CD14-positive monocyte (primary cell): ENCODE results near the gene EPG5. TPM values are rescaled to one million over a fixed set of nuclear protein-coding genes. Genes with fewer than 3 reads are reported as not detected.

ENCODE experiments used
- DNase-seq, 3 donors: peaks; one replicate each; pipeline ENCODE4 v3.0.0-alpha.2; 2011 to 2022
- H2AFZ ChIP-seq: 2 replicates; pipeline ENCODE4 v1.6.0; 2012; ENCODE audit warnings: mild to moderate bottlenecking, low read depth, low read length, inconsistent platforms; ENCODE audit not compliant: insufficient read depth, poor library complexity, severe bottlenecking
- H3K27ac ChIP-seq, 2 donors: 1 replicate in 1 of 2; 2 replicates in 1 of 2; pipeline ENCODE4 v1.5.1; 2012 to 2013; ENCODE audit warnings: low read length in 2 of 2, control low read depth in 1 of 2, inconsistent platforms in 1 of 2, low read depth in 1 of 2, mild to moderate bottlenecking in 1 of 2
- H3K27me3 ChIP-seq, 2 donors: one replicate each; pipeline versions ENCODE4 v1.6.0 to v1.6.1; 2011 to 2013; ENCODE audit warnings: low read length in 2 of 2; ENCODE audit not compliant: control insufficient read depth in 2 of 2, insufficient read depth in 2 of 2
- H3K36me3 ChIP-seq, 2 donors: replicated peaks in 1 of 2; 1 replicate in 1 of 2; 2 replicates in 1 of 2; pipeline versions ENCODE4 v1.5.1 to v1.6.1; 2012 to 2013; ENCODE audit warnings: low read length in 2 of 2, control low read depth in 1 of 2, inconsistent platforms in 1 of 2, mild to moderate bottlenecking in 1 of 2; ENCODE audit not compliant: insufficient read depth in 2 of 2, control insufficient read depth in 1 of 2
- H3K4me1 ChIP-seq, 2 donors: 1 replicate in 1 of 2; 2 replicates in 1 of 2; pipeline versions ENCODE4 v1.5.1 to v1.6.1; 2012 to 2013; ENCODE audit warnings: low read length in 2 of 2, control low read depth in 1 of 2, inconsistent platforms in 1 of 2, mild to moderate bottlenecking in 1 of 2, moderate library complexity in 1 of 2; ENCODE audit not compliant: insufficient read depth in 2 of 2, control insufficient read depth in 1 of 2
- H3K4me2 ChIP-seq: replicated peaks from 2 replicates; pipeline ENCODE3; 2012; ENCODE audit warnings: low read length, moderate library complexity, mild to moderate bottlenecking; ENCODE audit not compliant: poor library complexity, severe bottlenecking; ENCODE audit errors: extremely low read depth
- H3K4me3 ChIP-seq, 3 experiments: fragments of 200-600 bp in 1 of 3; sonication (generic) in 1 of 3; replicated peaks in 1 of 3; 1 replicate in 2 of 3; 2 replicates in 1 of 3; pipeline ENCODE4 v1.5.1; 2011 to 2013; ENCODE audit warnings: low read length in 3 of 3, mild to moderate bottlenecking in 3 of 3, control low read depth in 2 of 3, low read depth in 2 of 3, inconsistent platforms in 1 of 3, moderate library complexity in 1 of 3
- H3K79me2 ChIP-seq: 2 replicates; pipeline ENCODE4 v1.6.0; 2012; ENCODE audit warnings: mild to moderate bottlenecking, control low read depth, inconsistent platforms, low read length, moderate library complexity; ENCODE audit not compliant: insufficient read depth
- H3K9ac ChIP-seq: 2 replicates; pipeline ENCODE4 v1.6.0; 2017; ENCODE audit warnings: low read length, mild to moderate bottlenecking; ENCODE audit not compliant: insufficient read depth, poor library complexity, severe bottlenecking
- H3K9me3 ChIP-seq, 2 donors: replicated peaks in 1 of 2; 1 replicate in 1 of 2; 2 replicates in 1 of 2; pipeline versions ENCODE4 v1.5.1 to v1.6.1; 2012 to 2013; ENCODE audit warnings: low read length in 2 of 2, control low read depth in 1 of 2; ENCODE audit not compliant: control insufficient read depth in 1 of 2, insufficient read depth in 1 of 2
- H4K20me1 ChIP-seq: 2 replicates; pipeline ENCODE4 v1.6.0; 2012; ENCODE audit warnings: mild to moderate bottlenecking, low read length, control low read depth, moderate library complexity; ENCODE audit not compliant: insufficient read depth
- H3K27ac Mint-ChIP-seq, 7 donors: one replicate each; pipeline ENCODE4 v1.8.0; 2020; ENCODE audit warnings: mild to moderate bottlenecking in 7 of 7, mixed read lengths in 7 of 7, moderate library complexity in 6 of 7, inconsistent platforms in 2 of 7
- H3K27me3 Mint-ChIP-seq, 3 donors: one replicate each; pipeline ENCODE4 v1.8.0; 2021 to 2022; ENCODE audit warnings: low read depth in 3 of 3, mild to moderate bottlenecking in 3 of 3, mixed read lengths in 3 of 3, moderate library complexity in 3 of 3, inconsistent platforms in 1 of 3
- H3K36me3 Mint-ChIP-seq, 2 donors: one replicate each; pipeline ENCODE4 v1.8.0; 2020; ENCODE audit warnings: mixed read lengths in 2 of 2, inconsistent platforms in 1 of 2, mild to moderate bottlenecking in 1 of 2
- H3K4me1 Mint-ChIP-seq: one replicate; pipeline ENCODE4 v1.8.0; 2020; ENCODE audit warnings: mild to moderate bottlenecking, mixed read lengths
- H3K4me3 Mint-ChIP-seq, 2 donors: one replicate each; pipeline ENCODE4 v1.8.0; 2020; ENCODE audit warnings: mild to moderate bottlenecking in 2 of 2, mixed read lengths in 2 of 2, moderate library complexity in 1 of 2
- H3K9me3 Mint-ChIP-seq, 7 donors: one replicate each; pipeline ENCODE4 v1.8.0; 2020 to 2022; ENCODE audit warnings: mixed read lengths in 7 of 7, mild to moderate bottlenecking in 6 of 7, moderate library complexity in 6 of 7, inconsistent platforms in 2 of 7
- CTCF ChIP-seq: fragments of 200-600 bp; IDR thresholded peaks from one replicate; pipeline ENCODE4 v1.8.0; 2022; ENCODE audit warnings: antibody characterized with exemption, mild to moderate bottlenecking
- WGBS: methylation state at CpG from one replicate; pipeline ENCODE4 v1.1.5; 2013; ENCODE audit warnings: missing lambda C conversion rate; ENCODE audit not compliant: insufficient coverage; 5-methylcytosine and 5-hydroxymethylcytosine counted together
- intact Hi-C, 2 donors: fragments of 100-400 bp; cut with micrococcal nuclease; formaldehyde crosslinking; loops; one replicate each; pipeline versions ENCODE4 v1.15.0 to v1.15.1; 2023
- polyA plus RNA-seq, 3 donors: library from polyadenylated mRNA; depleted of rRNA in 1 of 3; unstranded in 2 of 3; stranded (reverse) in 1 of 3; fragments of 300-500 nt in 2 of 3; fragments of >200 nt in 1 of 3; fragmentation: Illumina TruSeq in 2 of 3; gene quantifications; 1 replicate in 2 of 3; 2 replicates in 1 of 3; pipeline ENCODE4 v1.2.3, GENCODE V29; 2012 to 2021

The EPG5 gene
- polyA plus RNA-seq, 3 donors = 1.3 to 15.9 (median 1.4) TPM

- Histone ChIP-seq H3K9me3 (no peaks in the 10 kb centered on the region), H2AFZ (no peak overlapping the region), H3K79me2 (no peaks in the 10 kb centered on the region), H3K36me3 (peaks cover 89 to 100% of the 10 kb centered on the region in 2 donors), H3K27me3 (no peaks in the 10 kb centered on the region), H3K27ac (no peak overlapping the region), H3K4me2 (no peak overlapping the region), H4K20me1 (no peaks in the 10 kb centered on the region), H3K4me3 (no peak overlapping the region), H3K9ac (no peak overlapping the region), H3K4me1 (no peaks in the 10 kb centered on the region)
- WGBS = no CpG with 5 or more reads among the region's 1 CpG
- H3K4me3 Mint-ChIP-seq = no peak overlapping the region
- H3K9me3 Mint-ChIP-seq = peaks cover 0 to 3% (median 0%) of the 10 kb centered on the region in 7 donors
- TF ChIP-seq CTCF = no peak
- no peak for DNase-seq
- intact Hi-C loops = no loop called here
- no peaks in the 10 kb centered on the region for H3K27me3 Mint-ChIP-seq
- no peak overlapping the region for H3K27ac Mint-ChIP-seq
- peaks cover 6% of the 10 kb centered on the region for H3K4me1 Mint-ChIP-seq
- peaks cover 76 to 92% of the 10 kb centered on the region in 2 donors for H3K36me3 Mint-ChIP-seq
Measured at GRCh38 chr18:45923138-45923537, 44.0 kb downstream of the EPG5 start.

GRCh38 chr18:45920367-45920766 lies 46.8 kb downstream of the EPG5 start:
- Mint-ChIP-seq H3K27me3 (no peaks in the 10 kb centered on the region), H3K36me3 (peaks cover 81 to 94% of the 10 kb centered on the region in 2 donors), H3K4me3 (no peak overlapping the region), H3K4me1 (peaks cover 6% of the 10 kb centered on the region), H3K9me3 (peaks cover 0 to 3% (median 0%) of the 10 kb centered on the region in 7 donors), H3K27ac (peak overlapping the region in 2 of 7 donors; percentile 0 to 53)
- no peaks in the 10 kb centered on the region for H3K9me3 ChIP-seq
- no peaks in the 10 kb centered on the region for H4K20me1 ChIP-seq
- intact Hi-C loops = no loop called here
- no peak for DNase-seq
- no peak overlapping the region for H3K4me3 ChIP-seq
- H3K36me3 ChIP-seq = peaks cover 97 to 100% of the 10 kb centered on the region in 2 donors
- H3K27ac ChIP-seq = peak overlapping the region in 1 of 2 donors; percentile 36
- H3K4me2 ChIP-seq = no peak overlapping the region
- no peak overlapping the region for H3K9ac ChIP-seq
- TF ChIP-seq CTCF = no peak
- no peaks in the 10 kb centered on the region for H3K79me2 ChIP-seq
- no peaks in the 10 kb centered on the region for H3K4me1 ChIP-seq
- H2AFZ ChIP-seq = no peak overlapping the region
- WGBS = 11% methylated on average over 1 of the region's 4 CpGs
- no peaks in the 10 kb centered on the region for H3K27me3 ChIP-seq
